Adrenal gland (tissue), 5 donors: ENCODE results near the gene POLDIP3.

Experiments used
- POLR2A ChIP-seq, 2 donors: fragments of 450-650 bp; IDR thresholded peaks; one replicate each; pipeline ENCODE4 v1.6.1; 2017; ENCODE audit warnings: antibody characterized with exemption in 2 of 2, mild to moderate bottlenecking in 2 of 2, moderate library complexity in 1 of 2
- TF ChIP-seq, protein P1 (sequence below), 6 experiments: fragments of 450-650 bp in 4 of 6; fragments of 200-600 bp in 2 of 6; sonication (generic) in 1 of 6; IDR thresholded peaks; 1 replicate in 5 of 6; 2 replicates in 1 of 6; pipeline versions ENCODE4 v1.5.1 to v1.8.0; 2016 to 2021; ENCODE audit warnings: antibody characterized with exemption in 6 of 6, mild to moderate bottlenecking in 2 of 6, moderate library complexity in 1 of 6
- donor health status: DM: no; HTN: no; CAD: no.

- TF ChIP-seq, protein P1, sequence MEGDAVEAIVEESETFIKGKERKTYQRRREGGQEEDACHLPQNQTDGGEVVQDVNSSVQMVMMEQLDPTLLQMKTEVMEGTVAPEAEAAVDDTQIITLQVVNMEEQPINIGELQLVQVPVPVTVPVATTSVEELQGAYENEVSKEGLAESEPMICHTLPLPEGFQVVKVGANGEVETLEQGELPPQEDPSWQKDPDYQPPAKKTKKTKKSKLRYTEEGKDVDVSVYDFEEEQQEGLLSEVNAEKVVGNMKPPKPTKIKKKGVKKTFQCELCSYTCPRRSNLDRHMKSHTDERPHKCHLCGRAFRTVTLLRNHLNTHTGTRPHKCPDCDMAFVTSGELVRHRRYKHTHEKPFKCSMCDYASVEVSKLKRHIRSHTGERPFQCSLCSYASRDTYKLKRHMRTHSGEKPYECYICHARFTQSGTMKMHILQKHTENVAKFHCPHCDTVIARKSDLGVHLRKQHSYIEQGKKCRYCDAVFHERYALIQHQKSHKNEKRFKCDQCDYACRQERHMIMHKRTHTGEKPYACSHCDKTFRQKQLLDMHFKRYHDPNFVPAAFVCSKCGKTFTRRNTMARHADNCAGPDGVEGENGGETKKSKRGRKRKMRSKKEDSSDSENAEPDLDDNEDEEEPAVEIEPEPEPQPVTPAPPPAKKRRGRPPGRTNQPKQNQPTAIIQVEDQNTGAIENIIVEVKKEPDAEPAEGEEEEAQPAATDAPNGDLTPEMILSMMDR (IDR thresholded peaks at IDR 0.05): no peak
- TF ChIP-seq POLR2A (IDR thresholded peaks at IDR 0.05): no peak
Observed at GRCh38 chr22:42623756-42624441, 9.2 kb upstream of the POLDIP3 start.
